ENCODE measurements around the gene GEMIN8.

DNA sequence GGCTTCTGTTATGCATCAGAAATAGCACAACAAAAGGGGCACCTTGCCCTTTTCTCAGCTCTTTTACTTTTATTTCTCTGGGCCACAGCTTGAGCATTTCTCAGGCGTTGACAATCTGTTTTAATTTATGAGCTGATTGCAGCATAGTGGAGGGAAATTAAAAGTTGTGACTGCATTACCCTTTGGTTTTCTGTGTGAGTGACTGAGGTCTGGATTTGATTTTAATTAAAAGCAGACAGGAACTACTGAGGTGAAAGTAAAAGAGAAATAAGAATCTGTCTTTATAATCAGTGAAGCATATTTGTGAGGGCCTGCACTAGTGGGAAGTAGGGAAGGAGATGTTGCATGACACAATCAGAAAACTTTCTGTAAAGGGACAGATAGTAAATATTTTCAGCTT, 43.4 kb upstream of the GEMIN8 start:
- TF ChIP-seq, protein P1, sequence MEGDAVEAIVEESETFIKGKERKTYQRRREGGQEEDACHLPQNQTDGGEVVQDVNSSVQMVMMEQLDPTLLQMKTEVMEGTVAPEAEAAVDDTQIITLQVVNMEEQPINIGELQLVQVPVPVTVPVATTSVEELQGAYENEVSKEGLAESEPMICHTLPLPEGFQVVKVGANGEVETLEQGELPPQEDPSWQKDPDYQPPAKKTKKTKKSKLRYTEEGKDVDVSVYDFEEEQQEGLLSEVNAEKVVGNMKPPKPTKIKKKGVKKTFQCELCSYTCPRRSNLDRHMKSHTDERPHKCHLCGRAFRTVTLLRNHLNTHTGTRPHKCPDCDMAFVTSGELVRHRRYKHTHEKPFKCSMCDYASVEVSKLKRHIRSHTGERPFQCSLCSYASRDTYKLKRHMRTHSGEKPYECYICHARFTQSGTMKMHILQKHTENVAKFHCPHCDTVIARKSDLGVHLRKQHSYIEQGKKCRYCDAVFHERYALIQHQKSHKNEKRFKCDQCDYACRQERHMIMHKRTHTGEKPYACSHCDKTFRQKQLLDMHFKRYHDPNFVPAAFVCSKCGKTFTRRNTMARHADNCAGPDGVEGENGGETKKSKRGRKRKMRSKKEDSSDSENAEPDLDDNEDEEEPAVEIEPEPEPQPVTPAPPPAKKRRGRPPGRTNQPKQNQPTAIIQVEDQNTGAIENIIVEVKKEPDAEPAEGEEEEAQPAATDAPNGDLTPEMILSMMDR (IDR thresholded peaks at IDR 0.05; ENCODE audit: low read depth, low read length): no peak
- TF ChIP-seq POLR2A (IDR thresholded peaks at IDR 0.05; ENCODE audit: extremely low read depth, insufficient read length): no peak
